ENCODE measurements around the gene SEMA5A. TPM values are rescaled to one million over a fixed set of nuclear protein-coding genes. Genes with fewer than 3 reads are reported as not detected.

Gene SEMA5A
- total and polyA plus RNA-seq, 2 of the 8 experiments (the other 6 are each of a cell fraction or from before 2014, with no cell fraction given), result 5.3 to 8.9 TPM

DNA sequence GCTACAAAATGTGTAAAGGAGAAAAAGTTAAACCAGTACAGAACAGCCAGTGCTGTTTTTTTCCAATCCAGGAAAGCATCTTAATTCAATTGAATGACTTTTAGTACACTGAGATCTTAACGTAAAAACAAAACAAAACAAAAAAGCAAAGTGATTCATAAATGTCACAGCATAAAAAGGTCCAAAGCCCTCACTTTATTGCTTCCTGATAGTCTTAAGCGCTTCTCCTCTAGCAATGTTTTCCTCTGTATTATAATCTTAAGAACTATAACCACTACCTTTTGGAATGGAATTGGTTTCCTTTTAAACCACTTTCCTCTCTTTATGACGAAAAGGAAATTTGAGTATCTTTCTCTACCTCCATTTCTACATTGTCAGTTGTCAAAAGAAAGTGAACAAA is 91.4 kb downstream of the SEMA5A start:
- Histone ChIP-seq H2AFZ (ENCODE audit: low read length) (no peak overlapping the region), H4K91ac (replicated peaks; ENCODE audit: insufficient read length, low read length) (no peak overlapping the region), H2BK120ac (replicated peaks; ENCODE audit: low read depth, low read length) (no peak overlapping the region), H4K20me1 (replicated peaks in 1 of 2; ENCODE audit: control insufficient read depth in 1 of 2, insufficient read depth in 2 of 2, low read length in 2 of 2) (peaks cover 0 to 1% of the 10 kb centered on the region in 2 experiments), H3K18ac (ENCODE audit: extremely low read depth, low read length) (no peak overlapping the region), H3K56ac (replicated peaks; ENCODE audit: insufficient read length, low read depth, low read length) (no peak overlapping the region), H4K8ac (ENCODE audit: extremely low read depth, insufficient read depth, low read length) (no peak overlapping the region), H3K4me2 (ENCODE audit: insufficient read depth in 1 of 2, low read depth in 2 of 2, low read length in 2 of 2) (no peak overlapping the region), H2AK5ac (ENCODE audit: low read depth, low read length) (no peak overlapping the region), H3K79me2 (ENCODE audit: control insufficient read depth in 1 of 2, insufficient read depth in 2 of 2, low read length in 2 of 2) (no peaks in the 10 kb centered on the region), H4K5ac (ENCODE audit: insufficient read length, low read depth, low read length) (no peak overlapping the region), H3K27ac (ENCODE audit: low read depth, low read length) (no peak overlapping the region), H2BK12ac (ENCODE audit: low read depth, low read length) (no peak overlapping the region), H2BK20ac (ENCODE audit: low read length) (no peak overlapping the region), H3K36me3 (ENCODE audit: control insufficient read depth in 2 of 4, insufficient read depth in 4 of 4, low read length in 3 of 4) (no peaks in the 10 kb centered on the region), H2BK15ac (ENCODE audit: low read length) (no peak overlapping the region), H3K4me1 (replicated peaks in 1 of 4; ENCODE audit: control insufficient read depth in 3 of 4, insufficient read depth in 4 of 4, low read length in 3 of 4) (peaks cover 0 to 14% (median 5%) of the 10 kb centered on the region in 4 experiments; a peak in 4 of 7 replicates), H3K23ac (ENCODE audit: insufficient read length) (no peak overlapping the region), H3K9me3 (ENCODE audit: insufficient read depth in 2 of 2, low read depth in 1 of 2, low read length in 1 of 2) (peaks cover 4% of the 10 kb centered on the region in 2 experiments; a peak in 1 of 4 replicates), H3K14ac (ENCODE audit: insufficient read length) (no peak overlapping the region), H2BK5ac (ENCODE audit: low read depth, low read length) (no peak overlapping the region), H3K4me3 (ENCODE audit: extremely low read depth in 1 of 4, insufficient read depth in 2 of 4, low read depth in 3 of 4, low read length in 4 of 4) (no peak overlapping the region), H3K9ac (replicated peaks in 1 of 4; ENCODE audit: extremely low read depth in 1 of 4, low read depth in 3 of 4, low read length in 3 of 4) (no peak overlapping the region), H3K23me2 (ENCODE audit: low read depth, low read length) (no peaks in the 10 kb centered on the region), H3K4ac (replicated peaks; ENCODE audit: insufficient read length, low read depth, low read length) (no peak overlapping the region), H3K27me3 (replicated peaks in 1 of 4; ENCODE audit: control insufficient read depth in 3 of 4, extremely low read depth in 1 of 4, insufficient read depth in 3 of 4, low read length in 3 of 4) (no peaks in the 10 kb centered on the region), H3K79me1 (ENCODE audit: low read depth, low read length) (no peaks in the 10 kb centered on the region)
- no peak for FAIRE-seq
- 86% methylated on average over 3 of the region's 3 CpGs; no CpG with 5 or more reads in 1 of the 2 experiments for WGBS, 2 experiments (ENCODE audit: extremely low coverage in 1 of 2, insufficient coverage in 1 of 2, insufficient read length in 1 of 2, insufficient replicate concordance in 2 of 2, low coverage in 1 of 2, low lambda C conversion rate in 2 of 2, missing lambda C conversion rate in 1 of 2)
- no peak for DNase-seq (ENCODE audit: low read depth in 1 of 2, low spot score in 2 of 2)
- CTCF ChIA-PET (ENCODE audit: partially characterized antibody), result interaction anchor here (1.4 kb wide), 1 partner anchor 93 kb away, joined by 3 read pairs; no protein-coding TSS in a partner anchor
- POLR2A ChIA-PET (ENCODE audit: partially characterized antibody), result no interaction called here
- TF ChIP-seq SIN3A (conservative IDR thresholded peaks at IDR 0.05 in 1 of 2, IDR thresholded peaks at IDR 0.05 in 1 of 2; ENCODE audit: low read depth in 1 of 2, low read length in 2 of 2), result no peak
- TF ChIP-seq POU5F1 (IDR thresholded peaks at IDR 0.05; ENCODE audit: low read depth, low read length), result no peak
- TF ChIP-seq CEBPB (IDR thresholded peaks at IDR 0.05; ENCODE audit: low read depth, low read length), result no peak
- no peak for TF ChIP-seq ZNF274 (IDR thresholded peaks at IDR 0.05; ENCODE audit: borderline replicate concordance, extremely low read depth, low read length)
- TF ChIP-seq JUN (IDR thresholded peaks at IDR 0.05; ENCODE audit: low read depth, low read length), result no peak
- TF ChIP-seq KDM5A (IDR thresholded peaks at IDR 0.05; ENCODE audit: low read length), result no peak
- TF ChIP-seq GTF2F1 (IDR thresholded peaks at IDR 0.05; ENCODE audit: borderline replicate concordance, low read depth, low read length), result no peak
- TF ChIP-seq BACH1 (IDR thresholded peaks at IDR 0.05; ENCODE audit: low read length), result no peak
- TF ChIP-seq EZH2 (IDR thresholded peaks at IDR 0.05; ENCODE audit: low read depth, low read length, severe bottlenecking), result no peak
- no peak for TF ChIP-seq CBX5 (IDR thresholded peaks at IDR 0.05; ENCODE audit: low read depth, low read length)
- TF ChIP-seq YY1 (IDR thresholded peaks at IDR 0.05; ENCODE audit: low read depth, low read length), result no peak
- TF ChIP-seq SP2 (IDR thresholded peaks at IDR 0.05; ENCODE audit: low read length), result no peak
- TF ChIP-seq RBBP5 (IDR thresholded peaks at IDR 0.05; ENCODE audit: borderline replicate concordance, low read depth, low read length), result no peak
- TF ChIP-seq BCL11A (IDR thresholded peaks at IDR 0.05; ENCODE audit: low read depth in 2 of 2, low read length in 2 of 2), result no peak
- no peak for TF ChIP-seq TAF7 (optimal IDR thresholded peaks at IDR 0.05; ENCODE audit: borderline replicate concordance, low read depth, low read length)

All from H1 (cell line).